PC-3 (cell line): ENCODE results near the gene GPS2. TPM values are rescaled to one million over a fixed set of nuclear protein-coding genes. Genes with fewer than 3 reads are reported as not detected.

Source experiments
- ATAC-seq: fragments of 200-7000 bp; cut with Tn5 transposase; 2 replicates; pipeline ENCODE4 v1.9.1; 2020; ENCODE audit warnings: mild to moderate bottlenecking, moderate library complexity
- BruUV-seq: library from RNA; stranded (reverse); fragments of 400-500 nt; replicated peaks from 2 replicates; lab custom pipeline; 2021; lab: Mats Ljungman, UMichigan
- CTCF ChIA-PET: fragments of 300-600 bp; sonication (Branson Sonifier 250); formaldehyde crosslinking; loops from one replicate; lab custom pipeline; 2022; ENCODE audit warnings: antibody characterized with exemption; lab: Charles Lee
- POLR2A ChIA-PET: fragments of 300-600 bp; sonication (Branson Sonifier 250); formaldehyde crosslinking; loops from one replicate; lab custom pipeline; 2022; ENCODE audit warnings: antibody characterized with exemption; ENCODE audit not compliant: unreplicated experiment; lab: Charles Lee
- DNase-seq: peaks from one replicate; pipeline ENCODE4 v3.0.0-alpha.2; 2015
- H2AFZ ChIP-seq: fragments of 300-600 bp; sonication (generic); 2 replicates; pipeline ENCODE4 v1.6.0; 2016; ENCODE audit warnings: antibody characterized with exemption, low read length
- H3F3A ChIP-seq: fragments of 300-600 bp; sonication (generic); one replicate; pipeline ENCODE4 v1.6.0; 2017; ENCODE audit warnings: antibody characterized with exemption, low read length, control low read depth, mild to moderate bottlenecking; ENCODE audit not compliant: unreplicated experiment
- H3K27ac ChIP-seq: fragments of 300-600 bp; sonication (generic); 2 replicates; pipeline ENCODE4 v1.5.1; 2016; ENCODE audit warnings: mild to moderate bottlenecking, low read length
- H3K27me3 ChIP-seq: fragments of 300-600 bp; sonication (generic); 2 replicates; pipeline ENCODE4 v1.6.1; 2016; ENCODE audit warnings: low read length, mixed read lengths
- H3K36me3 ChIP-seq: fragments of 300-600 bp; sonication (generic); 2 replicates; pipeline ENCODE4 v1.6.1; 2016; ENCODE audit warnings: low read depth, mixed run types, low read length, mixed read lengths
- H3K4me1 ChIP-seq: fragments of 300-600 bp; sonication (generic); 2 replicates; pipeline ENCODE4 v1.5.1; 2016; ENCODE audit warnings: low read length; ENCODE audit not compliant: insufficient read depth
- H3K4me2 ChIP-seq: fragments of 300-600 bp; sonication (generic); 2 replicates; pipeline ENCODE4 v1.6.0; 2016; ENCODE audit warnings: low read length
- H3K4me3 ChIP-seq: fragments of 300-600 bp; sonication (generic); 2 replicates; pipeline ENCODE4 v1.5.1; 2016; ENCODE audit warnings: mild to moderate bottlenecking, low read length, mixed read lengths
- H3K79me2 ChIP-seq: fragments of 300-600 bp; sonication (generic); 2 replicates; pipeline ENCODE4 v1.6.1; 2017; ENCODE audit warnings: low read length, mixed read lengths
- H3K9ac ChIP-seq: fragments of 300-600 bp; sonication (generic); 2 replicates; pipeline ENCODE4 v1.6.0; 2016; ENCODE audit warnings: mild to moderate bottlenecking, low read length
- H3K9me2 ChIP-seq: fragments of 300-600 bp; sonication (generic); replicated peaks from 2 replicates; pipeline ENCODE4 v1.6.1; 2016; ENCODE audit warnings: mixed run types, low read length, mixed read lengths
- H3K9me3 ChIP-seq: fragments of 300-600 bp; sonication (generic); 2 replicates; pipeline ENCODE4 v1.6.1; 2016; ENCODE audit warnings: low read length, mixed read lengths
- H4K20me1 ChIP-seq: fragments of 300-600 bp; sonication (generic); 2 replicates; pipeline ENCODE4 v1.6.1; 2016; ENCODE audit warnings: low read length, mixed read lengths
- EZH2 ChIP-seq: fragments of 300-600 bp; sonication (generic); IDR thresholded peaks from one replicate; pipeline ENCODE4 v1.6.1; 2017; ENCODE audit warnings: antibody characterized with exemption, mild to moderate bottlenecking, low read length; ENCODE audit not compliant: unreplicated experiment
- EZH2phosphoT487 ChIP-seq: fragments of 300-600 bp; sonication (generic); IDR thresholded peaks from 2 replicates; pipeline ENCODE4 v1.6.1; 2018; ENCODE audit warnings: mild to moderate bottlenecking, antibody characterized with exemption, low read length, borderline replicate concordance
- intact Hi-C: fragments of 100-400 bp; cut with micrococcal nuclease; formaldehyde crosslinking; loops from 2 replicates; pipeline ENCODE4 v1.9.0; 2023
- total RNA-seq: library from RNA; depleted of rRNA; stranded (reverse); fragments of >200 nt; gene quantifications from 2 replicates; pipeline ENCODE4 v1.2.3, GENCODE V29; 2014
- TF ChIP-seq, protein P1 (sequence below): fragments of 300-600 bp; sonication (generic); conservative IDR thresholded peaks from 2 replicates; pipeline ENCODE4 v1.5.1; 2017; ENCODE audit warnings: antibody characterized with exemption, low read depth, mild to moderate bottlenecking, low read length

The GPS2 gene
- total RNA-seq, 1 experiment from 2014 or later, result 30.8 TPM

- TF ChIP-seq, protein P1, sequence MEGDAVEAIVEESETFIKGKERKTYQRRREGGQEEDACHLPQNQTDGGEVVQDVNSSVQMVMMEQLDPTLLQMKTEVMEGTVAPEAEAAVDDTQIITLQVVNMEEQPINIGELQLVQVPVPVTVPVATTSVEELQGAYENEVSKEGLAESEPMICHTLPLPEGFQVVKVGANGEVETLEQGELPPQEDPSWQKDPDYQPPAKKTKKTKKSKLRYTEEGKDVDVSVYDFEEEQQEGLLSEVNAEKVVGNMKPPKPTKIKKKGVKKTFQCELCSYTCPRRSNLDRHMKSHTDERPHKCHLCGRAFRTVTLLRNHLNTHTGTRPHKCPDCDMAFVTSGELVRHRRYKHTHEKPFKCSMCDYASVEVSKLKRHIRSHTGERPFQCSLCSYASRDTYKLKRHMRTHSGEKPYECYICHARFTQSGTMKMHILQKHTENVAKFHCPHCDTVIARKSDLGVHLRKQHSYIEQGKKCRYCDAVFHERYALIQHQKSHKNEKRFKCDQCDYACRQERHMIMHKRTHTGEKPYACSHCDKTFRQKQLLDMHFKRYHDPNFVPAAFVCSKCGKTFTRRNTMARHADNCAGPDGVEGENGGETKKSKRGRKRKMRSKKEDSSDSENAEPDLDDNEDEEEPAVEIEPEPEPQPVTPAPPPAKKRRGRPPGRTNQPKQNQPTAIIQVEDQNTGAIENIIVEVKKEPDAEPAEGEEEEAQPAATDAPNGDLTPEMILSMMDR, result peak; percentile 57; the same call in 1 of the 2 replicates
- TF ChIP-seq EZH2, result no peak
- ChIA-PET CTCF (no interaction called here), POLR2A (no interaction called here)
- no peaks in the 10 kb centered on the region for H3K27me3 ChIP-seq
- H3K9ac ChIP-seq, result peak overlapping the region; percentile 88
- DNase-seq, result no peak
- peak overlapping the region; percentile 95; the same call in 1 of the 2 replicates for H3K27ac ChIP-seq
- no peak for ATAC-seq
- peaks cover 28% of the 10 kb centered on the region for H3K4me1 ChIP-seq
- no peaks in the 10 kb centered on the region for H3K36me3 ChIP-seq
- H3K79me2 ChIP-seq, result peaks cover 35% of the 10 kb centered on the region
- H3K9me3 ChIP-seq, result no peaks in the 10 kb centered on the region
- peak overlapping the region; percentile 82; the same call in 1 of the 2 replicates for H2AFZ ChIP-seq
- intact Hi-C loops, result loop anchor here (5.0 kb wide), 1 partner anchor 85 kb away; the partner anchor contains the start of genes FGF11 and TMEM102
- BruUV-seq, result TSS peak; percentile 54
- H3K4me3 ChIP-seq, result peak overlapping the region; percentile 87
- H4K20me1 ChIP-seq, result no peaks in the 10 kb centered on the region
- peaks cover 3% of the 10 kb centered on the region for H3F3A ChIP-seq
- peak overlapping the region; percentile 99 for H3K4me2 ChIP-seq
- H3K9me2 ChIP-seq, result no peaks in the 10 kb centered on the region
Measured at GRCh38 chr17:7352503-7352889, 37.3 kb upstream of the GPS2 start.

DNA sequence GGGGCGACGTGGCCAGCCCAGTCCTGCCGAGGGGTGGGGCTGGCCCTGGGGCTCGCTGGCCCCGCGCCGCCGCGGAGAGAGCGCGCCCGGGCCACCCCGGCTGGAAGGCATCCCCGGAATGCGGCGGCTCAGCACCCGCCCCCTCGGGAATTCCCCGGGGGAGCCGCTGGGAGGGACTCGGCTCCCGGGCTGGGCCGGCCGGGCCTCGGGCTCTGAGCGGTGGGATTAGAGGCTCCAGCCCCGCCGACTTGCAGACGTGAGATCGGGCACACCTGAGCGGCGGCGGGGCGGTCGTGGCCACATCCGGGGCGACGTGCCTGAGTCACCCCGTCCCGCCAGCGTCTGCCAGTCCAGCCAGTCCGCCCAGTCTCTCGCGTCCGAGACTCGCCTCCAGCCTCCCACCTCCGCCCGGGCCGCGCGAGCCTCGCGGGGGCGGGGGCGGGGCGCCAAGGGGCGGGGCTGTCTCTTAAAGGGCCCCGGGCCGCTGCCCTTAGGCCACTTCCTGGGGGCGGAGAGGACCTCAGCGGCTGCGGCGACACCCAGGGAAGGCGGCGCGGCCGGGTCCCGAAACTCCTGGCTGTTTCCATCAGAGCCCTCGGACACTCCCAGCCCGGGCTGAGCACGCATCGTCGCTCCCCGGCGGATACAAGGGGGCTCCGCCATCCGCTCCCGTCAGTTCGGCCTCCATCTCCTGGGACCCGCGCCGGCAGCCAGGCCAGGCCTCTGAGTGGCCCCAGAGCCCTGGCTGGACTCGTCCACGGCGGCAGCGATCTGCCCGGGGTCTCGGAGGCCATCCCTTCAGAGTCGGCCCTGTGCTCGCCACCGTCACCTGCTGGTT lies 36.7 kb upstream of the GPS2 start, which contains the start of gene KCTD11:
Gene KCTD11 (plus strand): TSS at position 498 of the 838 bp plus-strand sequence.
- Histone ChIP-seq H3K4me1 (peaks cover 28% of the 10 kb centered on the region), H3K9ac (peak within 1 kb of the TSS; percentile 88), H3K27ac (peak within 1 kb of the TSS; percentile 95), H3K27me3 (no peaks in the 10 kb centered on the region), H3K9me2 (no peaks in the 10 kb centered on the region), H3F3A (peaks cover 3% of the 10 kb centered on the region), H3K79me2 (peaks cover 35% of the 10 kb centered on the region), H4K20me1 (no peaks in the 10 kb centered on the region), H3K4me3 (peak within 1 kb of the TSS; percentile 87), H3K9me3 (no peaks in the 10 kb centered on the region), H2AFZ (peak within 1 kb of the TSS; percentile 82), H3K4me2 (peak within 1 kb of the TSS; percentile 99), H3K36me3 (no peaks in the 10 kb centered on the region)
- TF ChIP-seq EZH2 (no peak), EZH2phosphoT487 (peak; percentile 78)
- ChIA-PET POLR2A (interaction anchor here (0.7 kb wide), 1 partner anchor 18 kb away, joined by 3 read pairs; no protein-coding TSS in a partner anchor), CTCF (no interaction called here)
- ATAC-seq (peak; percentile 79), DNase-seq (peak; percentile 92)
- intact Hi-C loops, result loop anchor here (5.0 kb wide), 1 partner anchor 85 kb away; the partner anchor contains the start of genes FGF11 and TMEM102
- no TSS peak for BruUV-seq

DNA sequence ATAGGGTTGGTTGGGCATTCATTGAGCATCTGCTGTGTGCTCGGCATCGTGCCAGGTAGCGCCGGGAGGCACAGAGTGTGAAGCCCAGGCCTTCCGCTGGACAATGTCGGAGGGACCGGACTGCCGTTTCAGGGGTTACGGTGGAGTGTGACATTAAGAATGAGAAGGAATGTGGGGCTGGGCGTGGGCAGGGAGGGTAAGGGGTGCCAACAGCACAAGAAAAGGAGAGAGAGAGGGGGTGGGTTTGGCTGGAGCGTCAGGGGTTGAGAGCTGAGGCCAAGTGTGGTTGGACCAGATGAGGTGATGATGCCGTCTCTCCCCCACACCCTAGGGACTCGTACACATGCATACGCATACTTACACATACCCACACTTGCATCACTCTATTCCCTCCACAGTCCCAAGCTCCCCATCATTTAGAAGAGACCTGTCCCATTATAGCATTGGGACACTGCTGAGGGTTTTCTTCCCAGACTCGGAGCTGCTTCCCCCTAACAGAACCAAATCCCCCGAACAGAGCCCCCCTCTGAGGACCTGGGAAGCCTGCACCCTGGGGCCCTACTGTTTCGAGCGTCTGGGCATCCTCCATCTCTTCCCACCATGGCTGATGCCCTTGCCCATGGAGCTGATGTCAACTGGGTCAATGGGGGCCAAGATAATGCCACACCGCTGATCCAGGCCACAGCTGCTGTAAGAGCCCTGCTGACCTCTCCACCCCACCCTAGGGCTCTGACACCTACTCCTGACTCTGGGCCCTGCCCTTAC lies 33.5 kb upstream of the GPS2 start:
- Histone ChIP-seq H3K4me1 (peaks cover 16% of the 10 kb centered on the region), H3K4me2 (no peak overlapping the region), H3K9ac (no peak overlapping the region), H3K9me2 (no peaks in the 10 kb centered on the region), H3K4me3 (no peak overlapping the region), H3F3A (no peaks in the 10 kb centered on the region), H3K79me2 (peaks cover 25% of the 10 kb centered on the region), H3K36me3 (no peaks in the 10 kb centered on the region), H3K27ac (no peak overlapping the region), H3K9me3 (no peaks in the 10 kb centered on the region), H4K20me1 (no peaks in the 10 kb centered on the region), H3K27me3 (no peaks in the 10 kb centered on the region), H2AFZ (no peak overlapping the region)
- intact Hi-C loops, result loop anchor here (5.0 kb wide), 1 partner anchor 301 kb away; no protein-coding TSS in a partner anchor
- ATAC-seq (no peak), DNase-seq (no peak)
- no TSS peak for BruUV-seq
- TF ChIP-seq EZH2phosphoT487 (no peak), EZH2 (no peak)
- TF ChIP-seq, protein P1, result no peak
- POLR2A ChIA-PET, result no interaction called here
- CTCF ChIA-PET, result no interaction called here
